Thyroid gland (tissue), 4 donors: ENCODE measurements around the gene DIMT1. TPM values are rescaled to one million over a fixed set of nuclear protein-coding genes. Genes with fewer than 3 reads are reported as not detected.

Experiments used
- DNase-seq, 2 donors: peaks; one replicate each; pipeline ENCODE4 v3.0.0-alpha.2; 2019
- H3K27ac ChIP-seq, 3 donors: fragments of 200-600 bp; sonication (generic); 1 replicate in 2 of 3; 2 replicates in 1 of 3; pipeline ENCODE4 v1.5.1; 2016 to 2019; ENCODE audit warnings: mild to moderate bottlenecking in 1 of 3, moderate library complexity in 1 of 3
- H3K27me3 ChIP-seq: fragments of 200-600 bp; sonication (generic); one replicate; pipeline ENCODE4 v1.5.1; 2019
- H3K36me3 ChIP-seq, 2 donors: fragments of 200-600 bp; sonication (generic); one replicate each; pipeline ENCODE4 v1.5.1; 2016 to 2019
- H3K4me1 ChIP-seq, 2 donors: fragments of 200-600 bp; sonication (generic); one replicate each; pipeline ENCODE4 v1.5.1; 2017 to 2019
- H3K4me3 ChIP-seq, 3 donors: fragments of 200-600 bp; sonication (generic); replicated peaks in 1 of 3; 1 replicate in 2 of 3; 2 replicates in 1 of 3; pipeline ENCODE4 v1.5.1; 2016; ENCODE audit warnings: mild to moderate bottlenecking in 1 of 3
- H3K9me3 ChIP-seq: fragments of 200-600 bp; sonication (generic); one replicate; pipeline ENCODE4 v1.5.1; 2017
- POLR2A ChIP-seq, 2 donors: fragments of 450-650 bp; IDR thresholded peaks; one replicate each; pipeline ENCODE4 v1.6.1; 2017; ENCODE audit warnings: antibody characterized with exemption in 2 of 2, mild to moderate bottlenecking in 2 of 2, moderate library complexity in 1 of 2
- WGBS, 2 donors: methylation state at CpG; one replicate each; pipeline ENCODE4 v1.1.5; 2017; 5-methylcytosine and 5-hydroxymethylcytosine counted together
- intact Hi-C: fragments of 100-400 bp; cut with DNase I; formaldehyde crosslinking; loops from one replicate; pipeline ENCODE4 v1.15.1; 2023
- total RNA-seq, 4 donors: library from RNA; depleted of rRNA; stranded (reverse); fragments of >200 nt; gene quantifications; one replicate each; pipeline ENCODE4 v1.2.3, GENCODE V29; 2016
- TF ChIP-seq, protein P1 (sequence below), 6 experiments: fragments of 200-600 bp in 3 of 6; fragments of 450-650 bp in 3 of 6; sonication (generic) in 3 of 6; IDR thresholded peaks; one replicate each; pipeline ENCODE4 v1.5.1; 2016 to 2019; ENCODE audit warnings: antibody characterized with exemption in 6 of 6, mild to moderate bottlenecking in 2 of 6, inconsistent platforms in 1 of 6, moderate library complexity in 1 of 6

Gene DIMT1
- total RNA-seq, result 10 to 100 TPM; 20.0 to 36.7 (median 22.0) TPM

DNA sequence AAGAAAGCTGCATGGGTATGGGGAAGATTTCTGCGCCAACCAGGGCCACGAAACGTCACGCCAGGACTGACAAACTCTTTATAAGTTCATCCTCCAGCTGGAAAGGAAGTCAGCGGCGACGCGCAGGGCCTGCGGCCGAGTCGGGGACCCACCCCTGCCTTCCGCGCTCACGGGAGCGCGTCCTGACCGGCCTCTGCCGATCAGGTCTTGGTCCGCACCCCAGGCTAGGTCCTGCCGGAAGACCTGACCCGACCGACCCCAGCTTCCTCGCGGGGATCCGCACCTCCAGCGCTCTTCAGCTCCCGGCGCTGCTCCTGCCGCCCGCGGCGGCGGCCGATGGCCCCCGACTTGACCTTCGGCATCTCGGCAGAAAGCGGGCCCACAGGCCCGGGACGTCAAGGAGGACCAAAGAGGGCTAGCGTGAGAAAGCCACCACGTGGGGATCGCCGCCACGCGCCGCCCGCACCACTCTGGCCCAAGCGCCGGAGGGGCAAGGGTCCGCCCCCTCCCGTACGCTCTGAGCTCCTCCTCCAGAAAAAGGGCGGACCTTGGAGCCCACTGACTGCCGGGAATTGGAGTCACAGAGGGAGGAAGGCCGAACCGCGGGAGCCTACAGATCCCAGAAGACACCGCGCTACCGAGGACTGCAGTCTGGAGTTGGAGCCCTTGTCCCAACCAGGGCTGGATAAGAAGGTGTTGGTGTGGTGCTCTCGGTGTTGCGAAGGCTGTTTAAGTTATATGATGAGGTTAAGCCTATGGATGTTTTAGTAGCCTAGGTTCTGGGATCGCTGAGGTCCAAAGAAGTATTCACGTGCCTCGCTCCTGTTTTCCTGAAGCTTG lies at the start of gene DIMT1:
DIMT1 (minus strand) TSS at position 495 of the 840 bp plus-strand sequence; CDS start at position 362, 133 bp downstream.
- TF ChIP-seq, protein P1, sequence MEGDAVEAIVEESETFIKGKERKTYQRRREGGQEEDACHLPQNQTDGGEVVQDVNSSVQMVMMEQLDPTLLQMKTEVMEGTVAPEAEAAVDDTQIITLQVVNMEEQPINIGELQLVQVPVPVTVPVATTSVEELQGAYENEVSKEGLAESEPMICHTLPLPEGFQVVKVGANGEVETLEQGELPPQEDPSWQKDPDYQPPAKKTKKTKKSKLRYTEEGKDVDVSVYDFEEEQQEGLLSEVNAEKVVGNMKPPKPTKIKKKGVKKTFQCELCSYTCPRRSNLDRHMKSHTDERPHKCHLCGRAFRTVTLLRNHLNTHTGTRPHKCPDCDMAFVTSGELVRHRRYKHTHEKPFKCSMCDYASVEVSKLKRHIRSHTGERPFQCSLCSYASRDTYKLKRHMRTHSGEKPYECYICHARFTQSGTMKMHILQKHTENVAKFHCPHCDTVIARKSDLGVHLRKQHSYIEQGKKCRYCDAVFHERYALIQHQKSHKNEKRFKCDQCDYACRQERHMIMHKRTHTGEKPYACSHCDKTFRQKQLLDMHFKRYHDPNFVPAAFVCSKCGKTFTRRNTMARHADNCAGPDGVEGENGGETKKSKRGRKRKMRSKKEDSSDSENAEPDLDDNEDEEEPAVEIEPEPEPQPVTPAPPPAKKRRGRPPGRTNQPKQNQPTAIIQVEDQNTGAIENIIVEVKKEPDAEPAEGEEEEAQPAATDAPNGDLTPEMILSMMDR (IDR thresholded peaks at IDR 0.05), result no peak
- TF ChIP-seq POLR2A (IDR thresholded peaks at IDR 0.05), result peak in 1 of 2 donors; percentile 88
- DNase-seq, result peak; percentile 97
- Histone ChIP-seq H3K27me3 (no peaks in the 10 kb centered on the region), H3K36me3 (peaks cover 0 to 6% of the 10 kb centered on the region in 2 donors), H3K4me1 (peaks cover 8 to 10% of the 10 kb centered on the region in 2 donors), H3K9me3 (no peaks in the 10 kb centered on the region), H3K27ac (peak within 1 kb of the TSS; percentile 77 to 92 (median 91)), H3K4me3 (peak within 1 kb of the TSS; percentile 61 to 89 (median 87))
- 0% methylated on average over 22 to 46 of the region's 66 CpGs for WGBS, 2 donors
- intact Hi-C loops, result loop anchor here (10.0 kb wide), 1 partner anchor 99 kb away; the partner anchor contains the start of gene KIF2A

DNA sequence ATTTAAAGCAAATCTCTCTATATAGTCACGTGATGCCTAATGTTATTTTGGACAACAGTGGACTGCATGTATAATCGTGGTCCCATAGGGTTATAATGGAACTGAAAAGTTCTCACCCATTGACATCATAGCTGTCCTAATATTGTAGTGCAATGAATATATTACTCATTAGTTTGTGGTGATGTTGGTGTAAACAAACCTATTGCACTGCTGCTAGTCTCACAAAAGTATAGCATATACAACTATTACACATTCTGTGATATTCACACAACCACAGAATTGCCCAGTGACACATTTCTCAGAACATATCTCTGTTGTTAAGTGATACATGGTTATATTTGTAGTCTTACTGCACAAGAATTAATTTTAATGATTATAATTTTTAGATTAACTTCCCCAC lies 46.6 kb upstream of the DIMT1 start:
- intact Hi-C loops, result no loop called here
- no peak for TF ChIP-seq POLR2A (IDR thresholded peaks at IDR 0.05)
- TF ChIP-seq, protein P1 (IDR thresholded peaks at IDR 0.05), result no peak
- 92 to 94% methylated on average over 2 of the region's 2 CpGs for WGBS, 2 donors
- no peaks in the 10 kb centered on the region for H3K27me3 ChIP-seq
- no peak overlapping the region for H3K4me3 ChIP-seq
- H3K4me1 ChIP-seq, result no peaks in the 10 kb centered on the region
- peaks cover 4 to 5% of the 10 kb centered on the region in 2 donors for H3K36me3 ChIP-seq
- no peaks in the 10 kb centered on the region for H3K9me3 ChIP-seq
- no peak overlapping the region for H3K27ac ChIP-seq
- DNase-seq, result no peak

DNA sequence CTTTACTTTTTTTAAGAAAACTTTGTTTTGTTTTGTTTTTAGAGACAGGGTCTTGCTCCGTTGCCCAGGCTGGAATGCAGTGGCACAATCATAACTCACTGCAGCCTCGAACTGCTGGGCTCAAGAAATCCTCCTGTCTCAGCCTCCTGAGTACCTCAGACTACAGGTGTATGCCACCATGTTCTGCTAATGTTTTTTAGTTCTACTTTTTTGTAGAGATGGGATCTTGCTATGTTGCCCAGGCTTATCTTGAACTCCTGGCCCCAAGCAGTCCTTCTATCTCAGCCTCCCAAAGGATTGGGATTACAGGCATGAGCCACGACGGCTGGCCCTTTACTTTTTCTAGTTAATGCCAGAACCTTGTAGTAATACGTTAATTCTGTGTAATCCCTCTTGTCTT lies 44.8 kb upstream of the DIMT1 start:
- no peak for TF ChIP-seq POLR2A (IDR thresholded peaks at IDR 0.05)
- TF ChIP-seq, protein P1 (IDR thresholded peaks at IDR 0.05), result no peak
- peaks cover 4 to 5% of the 10 kb centered on the region in 2 donors for H3K36me3 ChIP-seq
- 90 to 95% methylated on average over 5 of the region's 5 CpGs for WGBS, 2 donors

DNA sequence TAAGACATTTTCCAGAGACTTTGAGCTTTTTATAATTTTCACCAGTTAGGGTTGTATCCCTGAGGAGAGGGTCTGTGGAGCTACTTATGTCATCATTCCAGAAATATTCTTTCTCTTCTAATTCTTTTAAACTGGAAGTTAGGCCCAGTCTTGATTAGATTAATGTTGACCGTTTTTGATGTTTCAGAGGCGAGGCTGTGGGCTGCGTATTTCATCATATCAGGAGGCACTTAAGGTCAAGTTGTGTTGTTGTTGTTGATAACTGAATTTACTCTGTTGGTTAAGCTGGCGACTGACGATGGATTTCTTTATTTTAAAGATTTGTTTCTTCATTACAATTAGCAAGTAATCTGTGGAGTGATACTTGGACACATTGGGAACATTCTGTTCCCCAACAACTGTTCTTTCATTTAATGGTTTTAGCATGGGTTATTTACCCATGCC lies 28.9 kb upstream of the DIMT1 start:
- Histone ChIP-seq H3K36me3 (no peaks in the 10 kb centered on the region), H3K9me3 (no peaks in the 10 kb centered on the region), H3K4me1 (peaks cover 11 to 18% of the 10 kb centered on the region in 2 donors), H3K4me3 (no peak overlapping the region), H3K27me3 (no peaks in the 10 kb centered on the region), H3K27ac (peak overlapping the region in 2 of 3 donors; percentile 35 to 75)
- intact Hi-C loops, result no loop called here
- 70 to 81% methylated on average over 5 of the region's 5 CpGs for WGBS, 2 donors
- no peak for DNase-seq
- TF ChIP-seq, protein P1 (IDR thresholded peaks at IDR 0.05), result no peak
- TF ChIP-seq POLR2A (IDR thresholded peaks at IDR 0.05), result no peak

More for the DNA sequence above, 44.8 kb upstream of the DIMT1 start:
- no peak overlapping the region for H3K4me3 ChIP-seq
- H3K27me3 ChIP-seq, result no peaks in the 10 kb centered on the region
- H3K9me3 ChIP-seq, result no peaks in the 10 kb centered on the region
- no peak for DNase-seq
- intact Hi-C loops, result no loop called here
- no peaks in the 10 kb centered on the region for H3K4me1 ChIP-seq
- H3K27ac ChIP-seq, result no peak overlapping the region
